GM12878 (cell line): ENCODE measurements around the gene TTC39A. TPM values are rescaled to one million over a fixed set of nuclear protein-coding genes. Genes with fewer than 3 reads are reported as not detected.
A peak's percentile ranks its signal among the peaks of the same experiment; 100 is the strongest.

Experiments
- ATAC-seq: fragments of 200-7000 bp; cut with Tn5 transposase; 3 replicates; pipeline ENCODE4 v1.9.1; 2020; ENCODE audit warnings: mild to moderate bottlenecking, moderate library complexity
- BruUV-seq: library from RNA; stranded (reverse); fragments of 400-500 nt; replicated peaks from 2 replicates; lab custom pipeline; 2021; lab: Mats Ljungman, UMichigan
- CTCF ChIA-PET: fragments of 300-600 bp; sonication (Branson Sonifier 250); formaldehyde crosslinking; extraction: SDS; loops from one replicate; lab custom pipeline; 2021; ENCODE audit warnings: inconsistent platforms; lab: Yijun Ruan, JAX
- POLR2A ChIA-PET: fragments of 350-600 bp; formaldehyde crosslinking; extraction: SDS; loops from one replicate; lab custom pipeline; 2021; ENCODE audit warnings: inconsistent platforms; lab: Charles Lee
- RAD21 ChIA-PET: fragments of 300-600 bp; sonication (Branson Sonifier 250); formaldehyde crosslinking; loops from one replicate; lab custom pipeline; 2023; ENCODE audit warnings: antibody characterized with exemption; ENCODE audit not compliant: unreplicated experiment; lab: Charles Lee
- SMC1A ChIA-PET: fragments of 300-600 bp; sonication (Branson Sonifier 250); formaldehyde crosslinking; loops from one replicate; lab custom pipeline; 2023; ENCODE audit not compliant: unreplicated experiment, uncharacterized antibody; lab: Charles Lee
- DNase-seq: peaks from one replicate; pipeline ENCODE4 v3.0.0-alpha.2; 2011; ENCODE audit warnings: low read depth, low spot score
- FAIRE-seq: peaks from 3 replicates; lab custom pipeline; 2011; peaks lifted over from hg19 to GRCh38; lab: Jason Lieb, UNC
- H2AFZ ChIP-seq: 2 replicates; pipeline ENCODE4 v1.6.0; 2011; ENCODE audit warnings: low read depth, low read length, control low read depth; ENCODE audit not compliant: control insufficient read depth
- H3K27ac ChIP-seq: 2 replicates; pipeline ENCODE4 v1.5.1; 2011; ENCODE audit warnings: control low read depth; ENCODE audit not compliant: control insufficient read depth, insufficient read depth
- H3K27me3 ChIP-seq, 2 experiments: replicated peaks in 1 of 2; 2 replicates each; pipeline versions ENCODE4 v1.6.0 to v1.6.1; 2011; ENCODE audit warnings: low read length in 1 of 2; ENCODE audit not compliant: control insufficient read depth in 2 of 2, insufficient read depth in 2 of 2
- H3K36me3 ChIP-seq, 2 experiments: 2 replicates each; pipeline ENCODE4 v1.5.1; 2011; ENCODE audit warnings: low read length in 1 of 2; ENCODE audit not compliant: control insufficient read depth in 2 of 2, insufficient read depth in 2 of 2
- H3K4me1 ChIP-seq: 2 replicates; pipeline ENCODE4 v1.6.1; 2011; ENCODE audit warnings: mild to moderate bottlenecking, low read length, moderate library complexity, mixed read lengths; ENCODE audit not compliant: control insufficient read depth, insufficient read depth
- H3K4me2 ChIP-seq: 2 replicates; pipeline ENCODE4 v1.6.0; 2011; ENCODE audit warnings: control low read depth; ENCODE audit not compliant: control insufficient read depth, insufficient read depth
- H3K4me3 ChIP-seq: fragments of 200-600 bp; sonication (generic); 2 replicates; pipeline ENCODE4 v1.5.1; 2016
- H3K79me2 ChIP-seq: 2 replicates; pipeline ENCODE4 v1.6.0; 2011; ENCODE audit warnings: low read length; ENCODE audit not compliant: control insufficient read depth, insufficient read depth
- H3K9ac ChIP-seq: 2 replicates; pipeline ENCODE4 v1.8.0; 2011; ENCODE audit warnings: low read length, control low read depth, mixed read lengths; ENCODE audit not compliant: control insufficient read depth, insufficient read depth
- H3K9me3 ChIP-seq: replicated peaks from 3 replicates; pipeline ENCODE4 v1.5.1; 2011; ENCODE audit warnings: mild to moderate bottlenecking, low read length; ENCODE audit not compliant: control insufficient read depth, insufficient read depth
- H4K20me1 ChIP-seq: 2 replicates; pipeline ENCODE4 v1.6.0; 2011; ENCODE audit not compliant: control insufficient read depth, insufficient read depth
- EED ChIP-seq: sonication (generic); IDR thresholded peaks from 2 replicates; pipeline ENCODE4 v1.6.1; 2016; ENCODE audit warnings: antibody characterized with exemption, low read depth
- HCFC1 ChIP-seq: fragments of 150-350 bp; IDR thresholded peaks from 2 replicates; pipeline ENCODE4 v1.6.1; 2014; ENCODE audit warnings: low read length
- NFIC ChIP-seq: IDR thresholded peaks from 2 replicates; pipeline ENCODE4 v1.6.1; 2012; ENCODE audit warnings: low read depth, mild to moderate bottlenecking, inconsistent platforms, low read length, moderate library complexity
- TCF12 ChIP-seq: IDR thresholded peaks from 2 replicates; pipeline ENCODE4 v1.6.1; 2011; ENCODE audit warnings: low read depth, mild to moderate bottlenecking, low read length
- TCF7 ChIP-seq: IDR thresholded peaks from 2 replicates; pipeline ENCODE4 v1.6.1; 2014; ENCODE audit warnings: antibody characterized with exemption, borderline replicate concordance
- ZNF24 ChIP-seq: fragments of 450-650 bp; IDR thresholded peaks from 2 replicates; pipeline ENCODE4 v1.6.1; 2017; ENCODE audit warnings: antibody characterized with exemption, mild to moderate bottlenecking
- WGBS: methylation state at CpG from one replicate; pipeline ENCODE4 v1.1.6; 2016; ENCODE audit warnings: low lambda C conversion rate; ENCODE audit not compliant: insufficient replicate concordance, insufficient coverage; ENCODE audit errors: missing lambda C conversion rate; 5-methylcytosine and 5-hydroxymethylcytosine counted together
- in situ Hi-C: fragments of 300-500 bp; cut with MboI; formaldehyde crosslinking; loops from 9 replicates; pipeline ENCODE4 v1.14.3; 2018; ENCODE audit warnings: mixed read lengths
- intact Hi-C: fragments of 100-400 bp; cut with micrococcal nuclease; formaldehyde crosslinking; loops from one replicate; pipeline ENCODE4 v1.14.2; 2022; ENCODE audit not compliant: unreplicated experiment
- polyA plus RNA-seq, 11 experiments: library from polyadenylated mRNA; depleted of rRNA in 4 of 11; unstranded in 6 of 11; stranded (reverse) in 5 of 11; fragments of >200 nt; fragmentation: Nextera tagmentation in 4 of 11; fragmentation: Illumina TruSeq in 1 of 11; extraction: Ambion mirVana in 4 of 11; extraction: Trizol in 1 of 11; gene quantifications; 1 replicate in 1 of 11; 2 replicates in 10 of 11; pipeline versions ENCODE4 v1.2.1 to v1.2.3, GENCODE V29; 2011 to 2016; ENCODE audit warnings: inconsistent platforms in 2 of 11, missing spikeins in 2 of 11, low read depth in 1 of 11
- total RNA-seq, 4 experiments: library from RNA; depleted of rRNA in 3 of 4; stranded (reverse); fragments of >200 nt in 3 of 4; fragmentation: Illumina TruSeq in 1 of 4; extraction: Trizol in 1 of 4; gene quantifications; 2 replicates each; pipeline versions ENCODE4 v1.2.1 to v1.2.3, GENCODE V29; 2013 to 2021
- TF ChIP-seq, protein P1 (sequence below): fragments of 450-650 bp; IDR thresholded peaks from 2 replicates; pipeline ENCODE4 v1.6.1; 2016; ENCODE audit warnings: mild to moderate bottlenecking
- TF ChIP-seq, protein P2 (sequence below): IDR thresholded peaks from 2 replicates; pipeline ENCODE4 v1.6.1; 2012; ENCODE audit warnings: improper control_type of control experiment, low read depth, low read length; ENCODE audit not compliant: insufficient replicate concordance

Gene TTC39A
- total and polyA plus RNA-seq, 10 of the 15 experiments (the other 5 are each of a cell fraction or from before 2014, with no cell fraction given): 0.18 to 3.0 (median 1.2) TPM

DNA sequence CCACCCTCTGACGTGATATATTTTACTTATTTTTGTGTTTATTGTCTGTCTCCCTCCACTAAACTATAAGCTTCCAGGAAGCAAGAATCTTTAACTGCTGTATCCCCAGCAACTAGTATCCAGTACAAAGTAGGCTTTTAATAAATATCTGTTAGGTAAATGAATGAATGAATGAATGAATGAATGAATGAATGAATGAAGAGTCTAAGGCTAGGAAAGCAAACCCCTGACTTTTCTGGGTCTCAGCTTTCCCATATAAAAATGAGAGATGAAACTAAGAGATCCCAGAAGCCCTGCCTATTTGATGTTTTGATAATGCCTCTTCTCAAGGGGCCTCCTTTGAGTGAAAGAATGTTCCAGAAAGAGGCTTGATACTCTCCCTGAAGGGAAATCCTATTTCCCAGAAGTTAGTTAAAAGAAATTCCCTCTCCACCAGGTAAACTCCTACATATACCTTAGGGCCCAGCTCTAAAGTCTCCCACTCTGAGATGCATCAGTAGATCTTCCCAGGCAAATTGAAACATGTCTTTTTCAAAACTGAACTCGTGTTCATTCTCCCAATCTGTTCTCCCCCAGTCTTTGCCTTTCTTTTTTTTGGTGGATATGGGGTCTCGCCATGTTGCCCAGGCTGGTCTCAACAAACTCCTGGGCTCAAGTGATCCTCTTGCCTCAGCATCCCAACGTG lies 7.8 kb downstream of the TTC39A start:
- intact Hi-C loops: no loop called here
- Histone ChIP-seq H3K4me3 (no peak overlapping the region), H3K79me2 (no peaks in the 10 kb centered on the region), H3K27ac (no peak overlapping the region)
- no peak for DNase-seq
- no peak for ATAC-seq
- BruUV-seq: no TSS peak
- CTCF ChIA-PET: no interaction called here
- TF ChIP-seq TCF12 (no peak), HCFC1 (no peak), ZNF24 (peak; percentile 70; the same call in 1 of the 2 replicates), EED (no peak), NFIC (no peak), TCF7 (no peak)
- TF ChIP-seq, protein P1, sequence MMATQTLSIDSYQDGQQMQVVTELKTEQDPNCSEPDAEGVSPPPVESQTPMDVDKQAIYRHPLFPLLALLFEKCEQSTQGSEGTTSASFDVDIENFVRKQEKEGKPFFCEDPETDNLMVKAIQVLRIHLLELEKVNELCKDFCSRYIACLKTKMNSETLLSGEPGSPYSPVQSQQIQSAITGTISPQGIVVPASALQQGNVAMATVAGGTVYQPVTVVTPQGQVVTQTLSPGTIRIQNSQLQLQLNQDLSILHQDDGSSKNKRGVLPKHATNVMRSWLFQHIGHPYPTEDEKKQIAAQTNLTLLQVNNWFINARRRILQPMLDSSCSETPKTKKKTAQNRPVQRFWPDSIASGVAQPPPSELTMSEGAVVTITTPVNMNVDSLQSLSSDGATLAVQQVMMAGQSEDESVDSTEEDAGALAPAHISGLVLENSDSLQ: no peak
- TF ChIP-seq, protein P2, sequence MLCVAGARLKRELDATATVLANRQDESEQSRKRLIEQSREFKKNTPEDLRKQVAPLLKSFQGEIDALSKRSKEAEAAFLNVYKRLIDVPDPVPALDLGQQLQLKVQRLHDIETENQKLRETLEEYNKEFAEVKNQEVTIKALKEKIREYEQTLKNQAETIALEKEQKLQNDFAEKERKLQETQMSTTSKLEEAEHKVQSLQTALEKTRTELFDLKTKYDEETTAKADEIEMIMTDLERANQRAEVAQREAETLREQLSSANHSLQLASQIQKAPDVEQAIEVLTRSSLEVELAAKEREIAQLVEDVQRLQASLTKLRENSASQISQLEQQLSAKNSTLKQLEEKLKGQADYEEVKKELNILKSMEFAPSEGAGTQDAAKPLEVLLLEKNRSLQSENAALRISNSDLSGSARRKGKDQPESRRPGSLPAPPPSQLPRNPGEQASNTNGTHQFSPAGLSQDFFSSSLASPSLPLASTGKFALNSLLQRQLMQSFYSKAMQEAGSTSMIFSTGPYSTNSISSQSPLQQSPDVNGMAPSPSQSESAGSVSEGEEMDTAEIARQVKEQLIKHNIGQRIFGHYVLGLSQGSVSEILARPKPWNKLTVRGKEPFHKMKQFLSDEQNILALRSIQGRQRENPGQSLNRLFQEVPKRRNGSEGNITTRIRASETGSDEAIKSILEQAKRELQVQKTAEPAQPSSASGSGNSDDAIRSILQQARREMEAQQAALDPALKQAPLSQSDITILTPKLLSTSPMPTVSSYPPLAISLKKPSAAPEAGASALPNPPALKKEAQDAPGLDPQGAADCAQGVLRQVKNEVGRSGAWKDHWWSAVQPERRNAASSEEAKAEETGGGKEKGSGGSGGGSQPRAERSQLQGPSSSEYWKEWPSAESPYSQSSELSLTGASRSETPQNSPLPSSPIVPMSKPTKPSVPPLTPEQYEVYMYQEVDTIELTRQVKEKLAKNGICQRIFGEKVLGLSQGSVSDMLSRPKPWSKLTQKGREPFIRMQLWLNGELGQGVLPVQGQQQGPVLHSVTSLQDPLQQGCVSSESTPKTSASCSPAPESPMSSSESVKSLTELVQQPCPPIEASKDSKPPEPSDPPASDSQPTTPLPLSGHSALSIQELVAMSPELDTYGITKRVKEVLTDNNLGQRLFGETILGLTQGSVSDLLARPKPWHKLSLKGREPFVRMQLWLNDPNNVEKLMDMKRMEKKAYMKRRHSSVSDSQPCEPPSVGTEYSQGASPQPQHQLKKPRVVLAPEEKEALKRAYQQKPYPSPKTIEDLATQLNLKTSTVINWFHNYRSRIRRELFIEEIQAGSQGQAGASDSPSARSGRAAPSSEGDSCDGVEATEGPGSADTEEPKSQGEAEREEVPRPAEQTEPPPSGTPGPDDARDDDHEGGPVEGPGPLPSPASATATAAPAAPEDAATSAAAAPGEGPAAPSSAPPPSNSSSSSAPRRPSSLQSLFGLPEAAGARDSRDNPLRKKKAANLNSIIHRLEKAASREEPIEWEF: no peak
- TF ChIP-seq, all 136 proteins: peak for 1
- ChIA-PET POLR2A (interaction anchor here (0.5 kb wide), 1 partner anchor 75 kb away, joined by 4 read pairs; no protein-coding TSS in a partner anchor), RAD21 (interaction anchor here (1.0 kb wide), 1 partner anchor 9 kb away, joined by 3 read pairs; no protein-coding TSS in a partner anchor), SMC1A (no interaction called here)
- Histone ChIP-seq H3K36me3 (no peaks in the 10 kb centered on the region; a peak in 1 of 4 replicates), H4K20me1 (no peaks in the 10 kb centered on the region), H3K27me3 (no peaks in the 10 kb centered on the region), H3K9me3 (no peaks in the 10 kb centered on the region), H3K9ac (no peak overlapping the region), H3K4me1 (no peaks in the 10 kb centered on the region), H3K4me2 (no peak overlapping the region), H2AFZ (no peak overlapping the region)
- WGBS: 28% methylated on average over 4 of the region's 4 CpGs
- no peak for FAIRE-seq
- in situ Hi-C loops: no loop called here
